ENCODE measurements around the gene MSANTD1. TPM values are rescaled to one million over a fixed set of nuclear protein-coding genes. Genes with fewer than 3 reads are reported as not detected.
A peak's percentile ranks its signal among the peaks of the same experiment; 100 is the strongest.
"Not testable (repeated sequence)": the region's sequence is repeated elsewhere in the genome, so short reads cannot be mapped to it uniquely, and the experiment has no call there.

MSANTD1 gene
- total RNA-seq, 1 experiment from 2014 or later = 0.04 TPM

DNA sequence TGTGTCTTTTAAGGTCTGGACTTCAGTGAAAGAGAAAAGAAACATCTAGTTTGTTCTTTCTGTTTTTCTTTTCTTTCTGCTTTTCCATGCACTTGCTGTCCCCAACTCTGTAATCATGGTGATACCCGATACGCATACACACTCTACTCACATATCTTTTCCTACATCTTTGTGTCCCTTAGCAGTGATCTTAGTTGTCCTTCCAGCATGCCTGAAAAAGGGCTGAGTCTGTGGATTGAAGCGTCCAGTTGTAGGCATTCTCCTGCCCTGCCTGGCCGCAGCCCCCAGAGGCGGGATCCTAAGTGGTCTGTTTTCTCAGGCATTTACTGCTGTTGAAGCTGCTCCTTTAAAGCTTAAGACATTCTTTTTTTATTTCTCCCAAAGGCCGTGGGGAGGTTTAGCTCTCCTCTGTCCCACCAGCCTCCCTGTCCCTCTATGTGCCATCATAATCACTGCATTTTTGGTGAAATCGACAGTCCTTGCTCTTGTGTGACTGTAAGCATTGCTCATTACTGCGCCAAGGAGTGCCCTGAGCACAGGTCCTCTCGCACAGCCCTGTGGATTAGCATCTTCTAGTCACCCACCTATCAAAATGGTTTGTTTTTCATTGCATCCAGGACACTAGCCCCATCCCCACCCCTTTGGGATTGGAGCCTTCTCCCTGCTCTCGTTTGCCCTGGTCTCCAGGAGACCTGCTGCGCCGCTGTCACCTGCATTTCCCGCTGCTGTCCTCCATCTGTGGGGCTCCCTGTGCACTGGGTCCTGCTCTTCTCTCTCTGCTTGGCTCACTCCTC is 48.3 kb downstream of the MSANTD1 start:
- Histone ChIP-seq H3K27me3 (no peaks in the 10 kb centered on the region), H3K9me3 (replicated peaks) (no peaks in the 10 kb centered on the region), H3K27ac (no peak overlapping the region), H3K4me3 (no peak overlapping the region), H3K4me1 (no peaks in the 10 kb centered on the region), H3K36me3 (no peaks in the 10 kb centered on the region)
- DNase-seq = no peak

DNA sequence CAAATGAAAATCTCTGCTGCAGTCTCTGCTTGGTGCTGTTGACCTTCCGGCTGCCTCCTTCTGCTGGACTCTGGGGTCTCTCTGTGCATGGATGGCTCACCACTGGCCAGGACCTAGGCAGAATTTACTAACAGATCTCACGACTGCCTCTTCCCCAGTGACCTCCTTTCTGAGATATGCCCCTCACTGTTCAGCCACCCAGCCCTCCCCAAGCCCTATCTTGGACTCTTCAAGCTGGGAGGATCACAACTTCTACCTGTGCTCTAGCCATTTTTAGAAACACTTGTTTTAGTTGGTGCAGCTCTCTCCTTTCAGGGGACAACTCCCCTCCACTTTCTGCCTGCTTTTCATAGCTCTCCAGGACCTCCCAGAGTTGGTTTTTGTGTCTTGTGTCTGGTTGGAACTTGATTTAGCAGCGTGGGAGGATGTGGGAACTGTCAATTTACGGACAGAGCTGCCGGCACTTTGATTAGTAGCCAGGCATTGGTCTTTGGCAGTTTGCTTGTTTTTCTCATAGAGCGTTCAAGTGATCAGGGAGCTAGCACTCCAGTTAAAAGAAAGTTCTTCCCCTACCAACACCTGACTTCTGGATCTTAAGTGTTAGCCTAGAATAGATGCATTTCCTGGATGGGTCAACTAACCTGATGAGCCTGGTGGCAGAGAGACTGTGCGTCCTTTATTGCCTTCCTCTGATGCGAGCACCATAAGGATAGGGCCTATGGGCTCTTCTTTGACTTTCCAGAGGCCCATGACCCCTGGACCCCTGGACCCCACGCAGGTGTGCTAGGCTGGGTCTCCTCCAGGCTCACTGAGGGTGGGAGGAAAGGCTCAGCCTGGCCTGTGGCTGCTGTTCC is 50.4 kb downstream of the MSANTD1 start:
- peaks cover 8% of the 10 kb centered on the region; the same call in 1 of the 2 replicates for H3K4me1 ChIP-seq
- H3K27me3 ChIP-seq = no peaks in the 10 kb centered on the region
- H3K4me3 ChIP-seq = no peak overlapping the region

DNA sequence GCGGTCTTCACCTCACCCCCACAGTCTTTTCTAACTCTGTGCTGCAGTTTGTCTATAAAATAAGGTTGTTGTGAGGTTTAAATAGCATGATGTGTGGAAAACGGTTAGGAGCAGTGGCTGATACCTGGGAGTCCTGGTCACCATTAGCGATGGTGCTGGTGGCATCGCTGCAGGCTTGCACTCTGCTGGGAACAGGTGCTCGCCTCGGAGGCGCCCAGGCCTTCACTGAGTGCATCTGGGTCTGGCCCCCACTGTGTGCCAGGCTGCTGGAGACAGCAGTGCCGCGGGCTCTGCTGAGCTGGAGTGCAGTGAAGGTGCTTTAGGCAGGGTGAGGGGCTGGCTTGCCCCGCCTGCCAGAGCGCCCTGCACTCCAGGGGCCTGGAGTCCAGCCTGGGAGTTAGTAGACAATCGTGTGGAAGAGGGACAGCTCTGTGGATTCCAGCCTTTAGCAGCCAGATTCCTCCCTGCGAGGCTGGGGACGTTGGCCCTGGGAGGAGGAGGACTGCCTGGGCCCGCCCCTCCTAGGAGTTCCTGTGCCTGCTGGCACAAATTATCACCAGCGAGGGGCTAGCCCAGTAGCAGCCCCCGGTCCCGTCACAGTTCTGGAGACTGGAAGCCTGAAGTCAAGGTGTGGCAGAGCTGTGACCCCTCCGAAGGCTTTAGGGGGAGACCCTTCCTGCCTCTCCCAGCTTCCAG is 51.2 kb downstream of the MSANTD1 start:
- H3K27me3 ChIP-seq = no peaks in the 10 kb centered on the region
- peaks cover 16% of the 10 kb centered on the region for H3K4me1 ChIP-seq
- no peak overlapping the region for H3K27ac ChIP-seq
- H3K36me3 ChIP-seq = no peaks in the 10 kb centered on the region
- no peak overlapping the region for H3K4me3 ChIP-seq
- no peak for DNase-seq
- H3K9me3 ChIP-seq (replicated peaks) = no peaks in the 10 kb centered on the region

More for the DNA sequence above, 50.4 kb downstream of the MSANTD1 start:
- Histone ChIP-seq H3K9me3 (replicated peaks) (no peaks in the 10 kb centered on the region), H3K36me3 (no peaks in the 10 kb centered on the region), H3K27ac (no peak overlapping the region)
- no peak for DNase-seq

DNA sequence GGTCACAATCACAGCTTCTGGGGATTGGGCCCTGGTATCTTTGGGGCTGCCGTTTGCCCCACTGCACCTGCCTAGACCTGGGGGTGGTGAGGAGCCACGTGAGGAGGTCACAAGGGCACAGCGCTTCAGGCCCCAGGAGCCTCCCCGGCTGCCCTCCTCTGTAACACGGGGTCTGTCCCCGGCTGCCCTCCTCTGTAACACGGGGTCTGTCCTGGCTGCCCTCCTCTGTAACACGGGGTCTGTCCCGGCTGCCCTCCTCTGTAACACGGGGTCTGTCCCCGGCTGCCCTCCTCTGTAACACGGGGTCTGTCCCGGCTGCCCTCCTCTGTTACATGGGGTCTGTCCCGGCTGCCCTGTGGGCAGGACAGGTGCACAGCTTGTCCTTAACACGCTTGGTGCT is 51.9 kb downstream of the MSANTD1 start:
- H3K4me1 ChIP-seq = peaks cover 23% of the 10 kb centered on the region
- not testable (repeated sequence) for H3K4me3 ChIP-seq; H3K9me3 ChIP-seq (replicated peaks); H3K27ac ChIP-seq; DNase-seq; H3K27me3 ChIP-seq; H3K36me3 ChIP-seq

DNA sequence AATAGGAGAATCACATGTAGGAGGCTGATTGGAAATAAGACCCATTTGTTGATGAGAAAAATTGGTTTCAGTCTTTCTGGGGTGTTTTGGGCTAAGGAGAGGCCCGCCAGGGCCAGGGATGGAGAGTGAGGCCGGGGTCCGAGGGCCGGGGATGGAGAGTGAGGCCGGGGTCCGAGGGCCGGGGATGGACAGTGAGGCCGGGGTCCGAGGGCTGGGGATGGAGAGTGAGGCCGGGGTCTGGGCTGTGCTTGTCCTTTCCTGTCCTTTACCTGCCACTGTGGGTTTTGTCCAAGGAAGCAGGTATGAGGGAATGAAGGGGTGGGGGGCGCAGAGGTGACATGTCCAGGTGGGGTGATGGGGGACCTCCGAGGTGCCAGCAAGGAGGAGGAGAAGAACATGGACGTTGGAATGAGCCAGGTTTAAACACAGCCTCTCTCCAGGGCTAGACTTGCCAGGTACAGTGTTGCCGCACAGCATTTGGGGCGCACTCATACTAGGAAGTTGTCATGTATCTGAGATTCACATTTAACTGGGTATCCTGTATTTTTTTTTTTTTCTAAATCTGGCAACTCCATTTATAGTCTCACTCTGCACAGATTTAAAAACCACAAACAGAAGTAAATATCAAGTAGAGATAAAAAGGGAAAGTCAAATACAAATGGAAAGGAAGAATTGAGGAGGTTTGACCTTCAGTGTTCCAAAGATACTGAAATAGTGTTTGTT is 52.7 kb downstream of the MSANTD1 start:
- DNase-seq = no peak
- no peak overlapping the region for H3K27ac ChIP-seq

DNA sequence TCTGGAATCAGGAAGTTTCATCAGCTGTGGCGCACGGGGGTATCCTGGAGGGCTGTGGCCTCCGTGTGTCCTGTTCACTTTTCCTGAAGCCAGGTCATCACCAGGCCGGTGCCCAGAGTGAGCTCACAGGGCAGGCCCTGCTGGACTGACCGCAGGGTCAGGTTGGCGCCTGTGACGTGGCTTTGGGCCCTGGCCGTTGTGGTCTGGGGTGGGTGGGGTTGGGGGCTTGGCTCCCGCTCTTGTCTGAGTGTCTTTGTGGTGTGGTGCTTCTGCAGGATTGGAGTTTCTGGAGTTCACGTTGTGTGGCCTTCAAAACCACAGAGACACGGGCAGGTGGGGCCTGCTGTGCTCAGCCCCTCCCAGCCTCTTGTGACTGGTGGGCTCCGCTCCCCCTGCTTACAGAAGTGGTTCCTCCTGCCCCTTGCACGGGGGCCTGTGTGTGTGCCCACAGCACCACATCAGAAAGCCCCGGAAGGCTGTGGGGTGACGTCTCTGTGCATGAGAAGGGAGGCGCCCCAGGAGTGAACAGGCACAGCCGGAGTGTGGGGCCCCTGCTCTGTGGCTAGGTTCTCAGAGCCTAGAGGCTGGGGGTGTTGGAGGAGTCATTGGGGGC is 53.3 kb downstream of the MSANTD1 start:
- no peaks in the 10 kb centered on the region for H3K27me3 ChIP-seq
- H3K36me3 ChIP-seq = no peaks in the 10 kb centered on the region
- DNase-seq = no peak
- H3K4me1 ChIP-seq = peaks cover 26% of the 10 kb centered on the region
- no peak overlapping the region for H3K27ac ChIP-seq
- H3K9me3 ChIP-seq (replicated peaks) = no peaks in the 10 kb centered on the region
- no peak overlapping the region for H3K4me3 ChIP-seq

More for the DNA sequence above, 52.7 kb downstream of the MSANTD1 start:
- H3K27me3 ChIP-seq = no peaks in the 10 kb centered on the region
- no peaks in the 10 kb centered on the region for H3K36me3 ChIP-seq
- H3K9me3 ChIP-seq (replicated peaks) = no peaks in the 10 kb centered on the region
- peaks cover 26% of the 10 kb centered on the region for H3K4me1 ChIP-seq
- H3K4me3 ChIP-seq = no peak overlapping the region

DNA sequence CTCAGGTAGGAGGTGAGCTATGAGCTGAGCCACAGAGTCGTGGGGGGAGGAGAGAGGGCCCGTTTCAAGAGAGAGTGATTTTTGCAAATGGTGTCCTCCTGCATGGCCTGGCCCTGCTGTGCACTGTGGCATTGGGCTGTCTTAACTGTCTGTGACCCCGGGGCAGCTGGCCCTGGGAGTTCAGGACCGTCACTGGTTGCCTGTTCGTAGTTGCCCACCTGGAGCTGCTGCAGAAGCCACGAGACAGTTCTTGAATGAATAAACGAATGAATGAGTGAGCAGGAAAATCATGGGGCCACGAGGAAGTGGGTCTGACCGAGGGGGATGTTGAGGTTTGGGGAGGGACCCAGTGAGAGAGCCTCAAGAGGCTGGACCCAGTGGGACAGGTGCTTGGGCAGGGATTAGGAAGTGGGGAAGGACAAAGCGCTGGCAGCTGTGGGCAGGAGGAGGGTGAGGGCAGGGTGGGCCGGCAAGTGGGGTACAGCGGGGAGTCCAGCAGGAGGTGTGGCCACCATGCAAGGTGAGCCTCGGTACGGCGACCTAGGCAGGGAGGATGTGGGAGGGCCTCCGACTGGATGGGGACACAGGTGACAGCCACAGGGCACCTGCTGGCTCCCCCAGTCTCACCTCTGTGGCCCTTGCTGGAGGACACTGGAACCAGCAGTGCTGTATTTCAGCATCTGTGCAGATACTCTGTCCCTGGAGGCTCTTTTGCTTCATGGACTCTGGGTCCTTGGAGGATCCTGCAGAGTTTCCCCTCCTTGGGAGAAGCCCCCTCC is 54.0 kb downstream of the MSANTD1 start:
- Histone ChIP-seq H3K9me3 (replicated peaks) (no peaks in the 10 kb centered on the region), H3K27me3 (no peaks in the 10 kb centered on the region), H3K36me3 (no peaks in the 10 kb centered on the region), H3K4me1 (peaks cover 26% of the 10 kb centered on the region), H3K27ac (no peak overlapping the region), H3K4me3 (no peak overlapping the region)
- DNase-seq = no peak

DNA sequence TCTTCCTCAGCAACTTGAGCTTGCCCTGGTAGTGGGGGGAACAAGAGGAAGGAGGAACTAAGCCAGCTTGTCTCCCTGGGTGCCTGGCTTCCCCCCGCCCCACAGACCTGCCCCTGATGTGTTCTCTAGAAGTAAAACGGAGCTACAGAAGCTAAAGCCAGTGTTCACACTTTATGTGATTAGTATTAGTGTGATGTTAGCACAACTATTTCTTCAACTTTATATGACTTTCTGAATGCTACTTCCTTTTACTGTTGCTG is 54.5 kb downstream of the MSANTD1 start:
- no peaks in the 10 kb centered on the region for H3K36me3 ChIP-seq
- no peak overlapping the region for H3K27ac ChIP-seq
- H3K4me1 ChIP-seq = peaks cover 26% of the 10 kb centered on the region
- no peak overlapping the region for H3K4me3 ChIP-seq
- no peaks in the 10 kb centered on the region for H3K27me3 ChIP-seq
- no peaks in the 10 kb centered on the region for H3K9me3 ChIP-seq (replicated peaks)
- DNase-seq = no peak

DNA sequence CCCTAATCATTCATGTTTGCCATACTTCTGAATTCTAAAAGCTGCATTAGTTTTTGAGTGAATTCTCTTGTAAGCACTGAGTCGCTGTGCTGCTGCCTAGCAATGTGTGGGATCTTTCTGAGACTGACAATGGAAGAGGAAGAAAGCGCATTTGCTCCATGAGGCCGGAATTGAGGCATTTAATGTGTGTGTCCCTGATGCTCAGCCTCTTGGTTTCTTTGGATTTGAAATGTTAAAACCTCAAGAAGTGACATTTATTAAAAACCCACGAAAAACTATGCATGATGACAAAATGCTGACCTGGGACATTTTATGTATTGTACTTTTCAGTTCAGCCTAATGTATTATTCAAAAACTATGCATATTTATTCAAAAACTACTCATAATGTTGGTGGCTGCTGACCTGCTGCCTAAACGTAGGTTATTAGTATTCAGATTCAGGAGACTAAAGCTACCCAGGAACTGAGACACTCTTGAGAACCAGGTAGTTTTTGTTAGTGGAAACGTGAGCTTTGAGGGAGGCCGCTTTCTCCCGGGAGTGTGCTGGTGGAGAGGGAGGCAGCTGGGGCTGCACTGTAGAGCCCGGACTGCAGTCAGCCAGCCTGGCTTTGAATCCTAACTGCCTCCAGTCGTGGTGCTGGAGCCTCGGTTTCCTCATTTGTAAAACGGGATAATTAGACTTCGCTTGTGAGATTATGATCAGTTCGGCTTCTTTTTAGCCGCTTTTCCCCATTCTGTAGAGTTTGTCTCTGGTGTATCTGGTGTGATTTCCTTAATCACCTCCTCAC is 55.2 kb downstream of the MSANTD1 start:
- Histone ChIP-seq H3K9me3 (replicated peaks) (no peaks in the 10 kb centered on the region), H3K36me3 (no peaks in the 10 kb centered on the region), H3K27me3 (no peaks in the 10 kb centered on the region), H3K4me1 (peaks cover 26% of the 10 kb centered on the region), H3K27ac (no peak overlapping the region), H3K4me3 (no peak overlapping the region)
- DNase-seq = no peak

DNA sequence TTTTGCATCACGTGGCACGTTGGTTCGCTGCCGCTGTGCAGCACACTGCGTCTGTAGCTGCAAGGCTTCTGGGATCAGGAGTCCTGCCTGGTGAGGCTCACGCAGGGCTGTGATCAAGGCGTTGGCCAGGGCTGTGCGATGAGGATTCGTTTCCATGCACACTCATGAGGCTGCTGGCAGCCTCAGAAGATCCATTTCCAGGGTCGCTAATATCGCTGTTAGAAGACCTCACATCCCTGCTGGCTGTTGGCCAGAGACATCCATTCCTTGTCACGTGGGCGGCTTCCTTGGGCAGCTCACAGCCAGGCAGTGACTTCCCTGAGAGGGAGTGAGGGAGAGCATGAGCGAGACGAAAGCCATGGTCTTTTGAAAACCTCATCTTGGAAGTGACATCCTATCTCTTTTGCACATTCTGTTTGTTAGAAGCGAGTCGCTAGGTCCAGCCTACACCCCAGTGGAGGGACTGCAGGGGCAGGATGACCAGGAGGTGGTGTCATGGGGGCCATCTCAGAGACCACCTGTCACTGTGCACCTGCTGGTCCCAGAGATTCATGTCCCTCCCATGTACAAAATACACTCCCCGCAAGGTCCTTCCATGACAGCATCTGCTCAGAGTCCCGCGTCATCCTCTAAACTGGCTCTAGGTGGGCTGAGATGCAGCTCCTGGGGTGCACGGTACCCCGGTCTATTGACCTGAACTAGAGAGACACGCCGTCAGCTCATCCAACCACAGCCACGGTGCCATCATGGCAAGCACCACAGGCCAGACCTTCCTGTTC is 56.1 kb downstream of the MSANTD1 start:
- no peak overlapping the region for H3K4me3 ChIP-seq
- H3K27ac ChIP-seq = peak overlapping the region; percentile 50
- no peaks in the 10 kb centered on the region for H3K9me3 ChIP-seq (replicated peaks)
- H3K27me3 ChIP-seq = no peaks in the 10 kb centered on the region
- no peaks in the 10 kb centered on the region for H3K36me3 ChIP-seq
- no peak for DNase-seq
- H3K4me1 ChIP-seq = peaks cover 26% of the 10 kb centered on the region

DNA sequence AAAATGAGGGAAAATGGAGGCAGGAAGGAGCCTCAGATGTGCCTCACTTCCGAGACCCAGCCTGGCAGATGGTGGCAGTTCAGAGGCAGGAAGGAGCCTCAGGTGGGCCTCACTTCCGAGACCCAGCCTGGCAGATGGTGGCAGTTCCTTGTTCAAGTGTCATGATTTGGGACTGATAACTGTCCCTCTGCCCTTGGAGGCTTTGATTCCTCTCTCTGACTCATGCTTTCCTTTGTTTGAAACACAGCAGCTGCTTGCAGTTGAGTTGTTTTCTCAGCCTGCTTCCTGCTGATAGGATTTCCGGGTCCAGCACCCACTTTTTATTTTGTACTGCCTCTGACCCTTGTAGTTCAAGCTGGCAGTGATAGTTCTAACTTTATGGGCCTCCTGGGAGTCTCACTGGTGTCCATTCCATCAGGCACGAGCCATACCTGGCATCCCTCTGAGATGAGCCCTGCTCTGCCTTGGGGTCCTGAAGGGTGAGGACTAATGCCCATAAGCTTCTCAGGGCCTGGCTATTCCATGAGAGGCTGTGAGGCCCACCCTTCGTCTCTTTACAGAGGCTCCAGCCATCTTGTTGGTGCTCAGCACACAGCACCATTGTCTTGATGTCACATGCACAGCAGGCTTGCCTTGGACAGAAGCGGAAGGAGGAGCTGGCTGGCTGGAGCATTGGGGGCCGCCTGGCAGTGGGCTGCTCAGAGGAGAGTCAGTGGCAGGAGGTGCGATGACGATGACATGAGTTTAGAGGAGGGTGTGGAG is 56.8 kb downstream of the MSANTD1 start:
- no peak overlapping the region for H3K4me3 ChIP-seq
- no peaks in the 10 kb centered on the region for H3K9me3 ChIP-seq (replicated peaks)
- peak in 1 of 2 experiments; percentile 40 for DNase-seq
- H3K27me3 ChIP-seq = no peaks in the 10 kb centered on the region
- H3K4me1 ChIP-seq = peaks cover 26% of the 10 kb centered on the region
- peak overlapping the region; percentile 50 for H3K27ac ChIP-seq
- H3K36me3 ChIP-seq = no peaks in the 10 kb centered on the region

Data from SJCRH30 (cell line).